ENCODE data around the gene ERI2. TPM values are rescaled to one million over a fixed set of nuclear protein-coding genes. Genes with fewer than 3 reads are reported as not detected.

Gene ERI2
- total and polyA plus RNA-seq, 2 of the 13 experiments (the other 11 are each of a cell fraction or from before 2014, with no cell fraction given): 17.4 to 41.3 TPM

- TF ChIP-seq PRDM10 (CRISPR knock-in tag; IDR thresholded peaks at IDR 0.05; ENCODE audit: low read depth): no peak
- TF ChIP-seq MXD3 (CRISPR knock-in tag; IDR thresholded peaks at IDR 0.05): no peak
- TF ChIP-seq, protein P1, sequence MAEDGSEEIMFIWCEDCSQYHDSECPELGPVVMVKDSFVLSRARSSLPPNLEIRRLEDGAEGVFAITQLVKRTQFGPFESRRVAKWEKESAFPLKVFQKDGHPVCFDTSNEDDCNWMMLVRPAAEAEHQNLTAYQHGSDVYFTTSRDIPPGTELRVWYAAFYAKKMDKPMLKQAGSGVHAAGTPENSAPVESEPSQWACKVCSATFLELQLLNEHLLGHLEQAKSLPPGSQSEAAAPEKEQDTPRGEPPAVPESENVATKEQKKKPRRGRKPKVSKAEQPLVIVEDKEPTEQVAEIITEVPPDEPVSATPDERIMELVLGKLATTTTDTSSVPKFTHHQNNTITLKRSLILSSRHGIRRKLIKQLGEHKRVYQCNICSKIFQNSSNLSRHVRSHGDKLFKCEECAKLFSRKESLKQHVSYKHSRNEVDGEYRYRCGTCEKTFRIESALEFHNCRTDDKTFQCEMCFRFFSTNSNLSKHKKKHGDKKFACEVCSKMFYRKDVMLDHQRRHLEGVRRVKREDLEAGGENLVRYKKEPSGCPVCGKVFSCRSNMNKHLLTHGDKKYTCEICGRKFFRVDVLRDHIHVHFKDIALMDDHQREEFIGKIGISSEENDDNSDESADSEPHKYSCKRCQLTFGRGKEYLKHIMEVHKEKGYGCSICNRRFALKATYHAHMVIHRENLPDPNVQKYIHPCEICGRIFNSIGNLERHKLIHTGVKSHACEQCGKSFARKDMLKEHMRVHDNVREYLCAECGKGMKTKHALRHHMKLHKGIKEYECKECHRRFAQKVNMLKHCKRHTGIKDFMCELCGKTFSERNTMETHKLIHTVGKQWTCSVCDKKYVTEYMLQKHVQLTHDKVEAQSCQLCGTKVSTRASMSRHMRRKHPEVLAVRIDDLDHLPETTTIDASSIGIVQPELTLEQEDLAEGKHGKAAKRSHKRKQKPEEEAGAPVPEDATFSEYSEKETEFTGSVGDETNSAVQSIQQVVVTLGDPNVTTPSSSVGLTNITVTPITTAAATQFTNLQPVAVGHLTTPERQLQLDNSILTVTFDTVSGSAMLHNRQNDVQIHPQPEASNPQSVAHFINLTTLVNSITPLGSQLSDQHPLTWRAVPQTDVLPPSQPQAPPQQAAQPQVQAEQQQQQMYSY (CRISPR knock-in tag; IDR thresholded peaks at IDR 0.05): no peak
- TF ChIP-seq ZSCAN21 (CRISPR knock-in tag; IDR thresholded peaks at IDR 0.05; ENCODE audit: borderline replicate concordance): 0 out of 2 replicates have a peak, but pooled peaks have one; percentile 25
- no peak for TF ChIP-seq NR2F2 (IDR thresholded peaks at IDR 0.05; ENCODE audit: borderline replicate concordance, low read depth)
- TF ChIP-seq, protein P2, sequence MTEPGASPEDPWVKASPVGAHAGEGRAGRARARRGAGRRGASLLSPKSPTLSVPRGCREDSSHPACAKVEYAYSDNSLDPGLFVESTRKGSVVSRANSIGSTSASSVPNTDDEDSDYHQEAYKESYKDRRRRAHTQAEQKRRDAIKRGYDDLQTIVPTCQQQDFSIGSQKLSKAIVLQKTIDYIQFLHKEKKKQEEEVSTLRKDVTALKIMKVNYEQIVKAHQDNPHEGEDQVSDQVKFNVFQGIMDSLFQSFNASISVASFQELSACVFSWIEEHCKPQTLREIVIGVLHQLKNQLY (CRISPR knock-in tag; IDR thresholded peaks at IDR 0.05): peak; percentile 65
- no peak for TF ChIP-seq CCDC6 (CRISPR knock-in tag; IDR thresholded peaks at IDR 0.05)
- TF ChIP-seq ZNF549 (CRISPR knock-in tag; IDR thresholded peaks at IDR 0.05): no peak
- TF ChIP-seq DNMT3B (CRISPR knock-in tag; conservative IDR thresholded peaks at IDR 0.05): no peak
- TF ChIP-seq TCF12 (IDR thresholded peaks at IDR 0.05): no peak
- peak; percentile 73 for TF ChIP-seq TCF12 (CRISPR knock-in tag; IDR thresholded peaks at IDR 0.05)
- peak; percentile 94 for TF ChIP-seq HNF4G (IDR thresholded peaks at IDR 0.05; ENCODE audit: borderline replicate concordance, low read depth, low read length)
- TF ChIP-seq HNF4G (CRISPR knock-in tag; IDR thresholded peaks at IDR 0.05; ENCODE audit: borderline replicate concordance, low read depth): peak; percentile 87; the same call in 1 of the 2 replicates
- TF ChIP-seq TBX3 (IDR thresholded peaks at IDR 0.05; ENCODE audit: borderline replicate concordance): peak; percentile 92
- no peak for TF ChIP-seq ZNF251 (CRISPR knock-in tag; IDR thresholded peaks at IDR 0.05)
- TF ChIP-seq PHF5A (CRISPR knock-in tag; IDR thresholded peaks at IDR 0.05; ENCODE audit: low read depth, unreplicated experiment): no peak
- TF ChIP-seq ZSCAN5A (CRISPR knock-in tag; IDR thresholded peaks at IDR 0.05; ENCODE audit: borderline replicate concordance): peak; percentile 93
- 0 out of 2 replicates have a peak, but pooled peaks have one; percentile 48 for TF ChIP-seq ZNF761 (CRISPR knock-in tag; conservative IDR thresholded peaks at IDR 0.05)
- no peak for TF ChIP-seq JUNB (CRISPR knock-in tag; IDR thresholded peaks at IDR 0.05; ENCODE audit: borderline replicate concordance)
- TF ChIP-seq AKAP8 (CRISPR knock-in tag; IDR thresholded peaks at IDR 0.05): 0 out of 2 replicates have a peak, but pooled peaks have one; percentile 37
Observed at GRCh38 chr16:20803561-20804214, 2.6 kb downstream of the ERI2 start (continued).

Data from HepG2 (cell line).